Transverse colon (tissue), 4 donors: Measurements from ENCODE around the gene CCDC50. TPM values are rescaled to one million over a fixed set of nuclear protein-coding genes. Genes with fewer than 3 reads are reported as not detected.
A peak's percentile ranks its signal among the peaks of the same experiment; 100 is the strongest.

Experiments used
- DNase-seq: peaks from one replicate; pipeline ENCODE4 v3.0.0-alpha.2; 2019
- H3K27ac ChIP-seq, 4 donors: fragments of 200-600 bp; sonication (generic); 2 replicates each; pipeline ENCODE4 v1.5.1; 2016 to 2018; ENCODE audit warnings: inconsistent platforms in 4 of 4
- H3K27me3 ChIP-seq: fragments of 200-600 bp; sonication (generic); 2 replicates; pipeline ENCODE4 v1.5.1; 2017; ENCODE audit warnings: inconsistent platforms
- H3K36me3 ChIP-seq, 4 donors: fragments of 200-600 bp; sonication (generic); 2 replicates each; pipeline ENCODE4 v1.5.1; 2017 to 2019; ENCODE audit warnings: inconsistent platforms in 4 of 4
- H3K4me1 ChIP-seq, 4 donors: fragments of 200-600 bp; sonication (generic); 2 replicates each; pipeline ENCODE4 v1.5.1; 2017 to 2020; ENCODE audit warnings: inconsistent platforms in 4 of 4
- H3K4me3 ChIP-seq, 4 donors: fragments of 200-600 bp; sonication (generic); 1 replicate in 1 of 4; 2 replicates in 3 of 4; pipeline versions ENCODE4 v1.5.1 to v1.6.1; 2017 to 2019; ENCODE audit warnings: inconsistent platforms in 4 of 4
- H3K9me3 ChIP-seq, 2 donors: fragments of 200-600 bp; sonication (generic); 2 replicates each; pipeline ENCODE4 v1.5.1; 2017 to 2019; ENCODE audit warnings: inconsistent platforms in 2 of 2
- EP300 ChIP-seq: sonication (generic); formaldehyde crosslinking; IDR thresholded peaks from one replicate; pipeline ENCODE4 v1.6.1; 2017; ENCODE audit warnings: antibody characterized with exemption, low read depth
- POLR2A ChIP-seq: fragments of 450-650 bp; IDR thresholded peaks from one replicate; pipeline ENCODE4 v1.6.1; 2016; ENCODE audit warnings: antibody characterized with exemption, mild to moderate bottlenecking, moderate library complexity
- POLR2AphosphoS5 ChIP-seq, 3 donors: sonication (generic); formaldehyde crosslinking; IDR thresholded peaks; one replicate each; pipeline ENCODE4 v1.6.1; 2016; ENCODE audit warnings: antibody characterized with exemption in 3 of 3
- WGBS, 2 donors: methylation state at CpG; one replicate each; pipeline ENCODE4 v1.1.5; 2018; ENCODE audit warnings: low coverage in 1 of 2; 5-methylcytosine and 5-hydroxymethylcytosine counted together
- in situ Hi-C, 4 donors: fragments of 200-750 bp; cut with MboI; loops; one replicate each; pipeline versions ENCODE4 v1.15.0 to v1.15.1; 2017; ENCODE audit warnings: low sequenced_read_pairs in 3 of 4, low pct_ligation_motif_present in 1 of 4, low pct_unique_long_range_greater_than_20kb in 1 of 4
- intact Hi-C: fragments of 100-400 bp; cut with DNase I; formaldehyde crosslinking; loops from one replicate; pipeline ENCODE4 v1.15.1; 2023; ENCODE audit warnings: low total_unique reads
- total RNA-seq, 4 donors: library from RNA; depleted of rRNA; stranded (reverse); fragments of >200 nt; gene quantifications; one replicate each; pipeline ENCODE4 v1.1.0, GENCODE V29; 2016
- TF ChIP-seq, protein P1 (sequence below), 5 experiments: fragments of 200-600 bp in 3 of 5; fragments of 450-650 bp in 2 of 5; sonication (generic) in 3 of 5; IDR thresholded peaks; 1 replicate in 2 of 5; 2 replicates in 3 of 5; pipeline ENCODE4 v1.5.1; 2016 to 2017; ENCODE audit warnings: antibody characterized with exemption in 5 of 5, inconsistent platforms in 3 of 5, mild to moderate bottlenecking in 2 of 5, moderate library complexity in 1 of 5

Gene CCDC50
- total RNA-seq, 4 donors from 2014 or later: 61.3 to 78.0 (median 69.5) TPM

DNA sequence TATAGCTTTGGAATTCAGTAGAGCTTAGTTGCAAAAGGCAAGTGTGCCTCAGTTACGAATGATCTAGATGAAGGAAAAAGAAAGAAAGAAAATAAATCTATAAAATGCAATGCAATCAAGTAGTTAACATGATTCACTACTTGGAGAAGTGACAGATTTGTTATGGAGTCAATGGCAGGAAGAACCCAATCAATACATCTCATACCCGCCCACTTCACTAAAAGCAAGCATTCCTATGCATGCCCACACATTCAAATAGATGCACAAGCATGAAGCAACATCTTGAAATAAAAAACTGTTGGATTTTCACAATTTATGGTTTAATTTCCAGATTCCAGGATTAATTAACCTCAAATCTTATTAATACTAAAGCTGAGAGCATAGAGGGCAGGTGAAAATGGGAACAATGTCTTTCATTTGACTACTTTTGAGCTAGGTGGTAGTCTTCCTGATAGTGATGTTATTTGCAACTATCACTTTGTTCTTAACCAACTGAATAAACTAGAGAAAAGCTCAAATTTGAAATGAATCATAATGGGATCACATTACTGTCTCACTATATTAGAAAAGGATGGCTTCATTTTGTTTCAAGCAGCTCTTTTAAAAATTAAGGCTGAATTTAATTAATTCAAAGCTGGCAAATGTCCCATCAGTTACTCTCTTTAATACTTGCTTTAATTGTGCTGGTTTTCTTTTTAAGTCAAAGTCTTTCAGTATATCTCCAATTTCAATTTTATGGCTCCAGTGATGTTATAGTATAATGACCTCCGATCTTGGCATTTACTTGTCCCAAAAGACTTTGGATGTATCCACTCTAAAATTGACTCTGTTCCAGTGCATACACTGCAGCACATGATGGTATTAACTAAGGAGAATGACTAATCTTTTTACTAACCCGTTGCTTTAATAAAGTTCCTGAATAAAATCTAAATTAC is 46.7 kb upstream of the CCDC50 start:
- in situ Hi-C loops: no loop called here
- no peak for TF ChIP-seq EP300
- TF ChIP-seq POLR2AphosphoS5 (IDR thresholded peaks at IDR 0.05): no peak
- no peak for TF ChIP-seq POLR2A
- TF ChIP-seq, protein P1, sequence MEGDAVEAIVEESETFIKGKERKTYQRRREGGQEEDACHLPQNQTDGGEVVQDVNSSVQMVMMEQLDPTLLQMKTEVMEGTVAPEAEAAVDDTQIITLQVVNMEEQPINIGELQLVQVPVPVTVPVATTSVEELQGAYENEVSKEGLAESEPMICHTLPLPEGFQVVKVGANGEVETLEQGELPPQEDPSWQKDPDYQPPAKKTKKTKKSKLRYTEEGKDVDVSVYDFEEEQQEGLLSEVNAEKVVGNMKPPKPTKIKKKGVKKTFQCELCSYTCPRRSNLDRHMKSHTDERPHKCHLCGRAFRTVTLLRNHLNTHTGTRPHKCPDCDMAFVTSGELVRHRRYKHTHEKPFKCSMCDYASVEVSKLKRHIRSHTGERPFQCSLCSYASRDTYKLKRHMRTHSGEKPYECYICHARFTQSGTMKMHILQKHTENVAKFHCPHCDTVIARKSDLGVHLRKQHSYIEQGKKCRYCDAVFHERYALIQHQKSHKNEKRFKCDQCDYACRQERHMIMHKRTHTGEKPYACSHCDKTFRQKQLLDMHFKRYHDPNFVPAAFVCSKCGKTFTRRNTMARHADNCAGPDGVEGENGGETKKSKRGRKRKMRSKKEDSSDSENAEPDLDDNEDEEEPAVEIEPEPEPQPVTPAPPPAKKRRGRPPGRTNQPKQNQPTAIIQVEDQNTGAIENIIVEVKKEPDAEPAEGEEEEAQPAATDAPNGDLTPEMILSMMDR (IDR thresholded peaks at IDR 0.05): no peak
- WGBS, 2 donors: 55 to 61% methylated on average over 4 of the region's 4 CpGs

DNA sequence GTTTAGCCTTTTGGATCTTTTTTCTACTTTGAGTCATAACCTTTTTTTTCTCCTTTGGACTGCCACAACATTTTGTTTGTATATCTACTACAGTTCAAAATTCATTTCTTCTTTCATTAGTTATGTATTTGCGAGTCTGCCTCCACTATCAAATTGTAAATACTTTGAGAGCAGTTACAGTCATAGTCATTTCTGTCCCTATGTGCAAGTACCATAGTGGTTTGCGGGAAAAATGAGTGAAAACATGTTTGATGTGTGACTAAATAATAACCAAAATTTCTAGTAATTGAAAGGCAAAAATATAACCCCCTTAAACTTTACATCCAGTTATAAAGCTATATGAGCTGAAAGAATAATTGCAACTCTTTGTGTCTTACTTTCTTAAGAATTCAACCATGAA is 45.8 kb upstream of the CCDC50 start:
- no peaks in the 10 kb centered on the region for H3K9me3 ChIP-seq

More for the DNA sequence above, 46.7 kb upstream of the CCDC50 start:
- Histone ChIP-seq H3K4me1 (no peaks in the 10 kb centered on the region), H3K27me3 (no peaks in the 10 kb centered on the region), H3K4me3 (no peak overlapping the region), H3K27ac (no peak overlapping the region), H3K36me3 (no peaks in the 10 kb centered on the region), H3K9me3 (no peaks in the 10 kb centered on the region)
- DNase-seq: no peak
- intact Hi-C loops: no loop called here

DNA sequence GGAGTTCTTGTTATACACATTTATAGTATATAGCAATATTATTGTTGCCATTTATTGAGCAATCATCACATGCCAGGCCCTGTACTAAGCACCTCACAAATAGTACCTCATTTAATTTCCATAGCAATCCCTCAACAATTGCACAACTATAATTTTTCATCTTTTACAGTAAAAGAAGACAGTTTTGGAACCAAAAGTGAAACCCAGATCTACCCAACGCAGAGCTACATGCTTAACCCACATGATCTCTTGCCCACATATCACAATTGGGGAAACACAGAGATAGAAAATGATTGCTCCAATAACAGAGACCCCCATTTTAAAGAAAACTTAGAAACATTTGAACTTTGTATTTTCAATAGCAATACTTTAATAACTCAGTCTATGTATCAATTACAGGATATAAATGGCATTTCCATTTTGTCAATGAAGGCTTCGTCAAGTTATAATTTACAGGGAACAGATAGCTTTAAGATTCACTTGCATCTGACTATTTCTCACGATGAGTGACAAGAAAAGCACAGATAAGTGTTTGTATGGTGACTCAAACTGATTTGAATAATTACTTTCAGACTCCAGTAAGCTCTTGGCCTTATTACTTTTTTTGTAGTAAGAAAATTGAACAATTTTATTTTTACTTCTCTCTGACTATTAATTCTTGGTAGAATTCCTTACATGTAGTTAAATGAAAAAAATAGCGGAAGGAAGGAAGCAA is 38.7 kb upstream of the CCDC50 start:
- in situ Hi-C loops (no loop called here), intact Hi-C loops (no loop called here)
- TF ChIP-seq EP300: no peak
- TF ChIP-seq, protein P1 (IDR thresholded peaks at IDR 0.05): no peak
- TF ChIP-seq POLR2AphosphoS5 (IDR thresholded peaks at IDR 0.05): no peak
- TF ChIP-seq POLR2A: no peak
- H3K9me3 ChIP-seq: no peaks in the 10 kb centered on the region
- H3K27me3 ChIP-seq: no peaks in the 10 kb centered on the region
- DNase-seq: no peak
- 60 to 79% methylated on average over 4 of the region's 4 CpGs for WGBS, 2 donors
- H3K36me3 ChIP-seq: no peaks in the 10 kb centered on the region
- H3K4me3 ChIP-seq: no peak overlapping the region
- no peaks in the 10 kb centered on the region for H3K4me1 ChIP-seq
- peak overlapping the region in 3 of 4 donors; percentile 40 to 53 (median 51) for H3K27ac ChIP-seq

More for the DNA sequence above, 45.8 kb upstream of the CCDC50 start:
- H3K4me1 ChIP-seq: no peaks in the 10 kb centered on the region
- no peaks in the 10 kb centered on the region for H3K36me3 ChIP-seq
- no peak overlapping the region for H3K4me3 ChIP-seq
- TF ChIP-seq, protein P1 (IDR thresholded peaks at IDR 0.05): no peak
- no peak for TF ChIP-seq POLR2AphosphoS5 (IDR thresholded peaks at IDR 0.05)
- TF ChIP-seq POLR2A: no peak
- TF ChIP-seq EP300: no peak
- H3K27ac ChIP-seq: no peak overlapping the region
- no peak for DNase-seq
- 84 to 89% methylated on average over 2 of the region's 2 CpGs for WGBS, 2 donors
- H3K27me3 ChIP-seq: no peaks in the 10 kb centered on the region
- in situ Hi-C loops: no loop called here
- intact Hi-C loops: no loop called here

DNA sequence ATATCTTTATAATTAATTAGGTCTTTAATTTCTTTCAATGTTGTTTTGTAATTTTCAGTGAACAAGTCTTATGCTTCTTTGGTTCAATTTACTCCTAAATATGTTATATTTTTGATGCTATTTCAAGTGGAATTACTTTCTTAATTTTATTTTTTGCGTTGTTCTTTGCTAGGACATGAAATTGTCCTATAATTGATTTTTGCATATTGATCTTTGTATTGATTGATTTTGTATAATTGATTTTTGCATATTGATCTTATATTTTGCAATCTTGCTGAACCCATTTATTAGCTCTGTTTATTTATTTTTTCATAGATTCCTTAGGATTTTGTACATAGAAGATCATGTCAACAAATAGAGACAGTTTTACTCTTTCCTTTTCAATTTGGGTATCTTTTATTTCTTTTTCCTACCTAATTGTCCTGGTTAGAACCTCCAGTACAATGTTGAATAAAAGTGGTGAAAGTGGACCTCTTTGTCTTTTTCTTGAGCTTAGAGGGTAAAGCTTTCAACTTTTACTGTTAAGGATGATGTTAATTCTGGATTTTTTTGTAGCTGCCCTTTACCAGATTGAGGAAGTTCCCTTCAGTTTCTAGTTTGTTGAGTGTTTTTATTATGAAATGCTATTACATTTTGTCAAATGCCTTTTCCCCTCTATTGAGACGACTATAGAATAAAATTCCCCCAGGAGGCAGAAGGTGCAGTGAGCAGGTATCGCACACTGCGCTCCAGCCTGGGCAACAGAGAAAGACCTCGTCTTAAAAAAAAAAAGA is 36.8 kb upstream of the CCDC50 start:
- no peaks in the 10 kb centered on the region for H3K4me1 ChIP-seq

More for the DNA sequence above, 36.8 kb upstream of the CCDC50 start:
- no peaks in the 10 kb centered on the region for H3K27me3 ChIP-seq
- DNase-seq: no peak
- TF ChIP-seq EP300: no peak
- TF ChIP-seq POLR2A: no peak
- TF ChIP-seq, protein P1 (IDR thresholded peaks at IDR 0.05): no peak
- TF ChIP-seq POLR2AphosphoS5 (IDR thresholded peaks at IDR 0.05): no peak
- in situ Hi-C loops (no loop called here), intact Hi-C loops (no loop called here)
- H3K9me3 ChIP-seq: no peaks in the 10 kb centered on the region
- H3K27ac ChIP-seq: no peak overlapping the region
- WGBS, 2 donors: 65 to 83% methylated on average over 5 of the region's 5 CpGs
- no peak overlapping the region for H3K4me3 ChIP-seq
- H3K36me3 ChIP-seq: no peaks in the 10 kb centered on the region
